Gastrocnemius medialis (tissue), 4 donors: ENCODE measurements around the gene AP4E1.

Experiments used
- CTCF ChIP-seq, 5 experiments: fragments of 450-650 bp in 3 of 5; fragments of 200-600 bp in 2 of 5; sonication (generic) in 2 of 5; IDR thresholded peaks in 4 of 5; conservative IDR thresholded peaks in 1 of 5; 1 replicate in 4 of 5; 2 replicates in 1 of 5; pipeline ENCODE4 v1.5.1; 2016 to 2019; ENCODE audit warnings: antibody characterized with exemption in 5 of 5, mild to moderate bottlenecking in 3 of 5, moderate library complexity in 3 of 5
- POLR2A ChIP-seq, 2 donors: fragments of 450-650 bp; IDR thresholded peaks; one replicate each; pipeline ENCODE4 v1.6.1; 2017; ENCODE audit warnings: antibody characterized with exemption in 2 of 2, mild to moderate bottlenecking in 2 of 2, moderate library complexity in 2 of 2

- TF ChIP-seq CTCF (IDR thresholded peaks at IDR 0.05 in 4 of 5, conservative IDR thresholded peaks at IDR 0.05 in 1 of 5) (no peak), POLR2A (IDR thresholded peaks at IDR 0.05) (no peak)
Observed at GRCh38 chr15:50939911-50940310, 31.4 kb downstream of the AP4E1 start.
